Uterus (tissue), 4 donors: ENCODE measurements around the gene RPS13. TPM values are rescaled to one million over a fixed set of nuclear protein-coding genes. Genes with fewer than 3 reads are reported as not detected.
A peak's percentile ranks its signal among the peaks of the same experiment; 100 is the strongest.

Experiments
- DNase-seq, 2 donors: peaks; one replicate each; pipeline ENCODE4 v3.0.0-alpha.2; 2019 to 2020
- H3K27ac ChIP-seq, 2 donors: fragments of 200-600 bp; sonication (generic); 1 replicate in 1 of 2; 2 replicates in 1 of 2; pipeline ENCODE4 v1.5.1; 2016 to 2018
- H3K27me3 ChIP-seq, 2 donors: fragments of 200-600 bp; sonication (generic); one replicate each; pipeline ENCODE4 v1.5.1; 2018 to 2019; ENCODE audit warnings: control low read depth in 1 of 2
- H3K36me3 ChIP-seq, 2 donors: fragments of 200-600 bp; sonication (generic); one replicate each; pipeline ENCODE4 v1.5.1; 2019; ENCODE audit warnings: control low read depth in 1 of 2
- H3K4me1 ChIP-seq, 2 donors: fragments of 200-600 bp; sonication (generic); one replicate each; pipeline ENCODE4 v1.5.1; 2018 to 2019; ENCODE audit warnings: control low read depth in 1 of 2
- H3K4me3 ChIP-seq, 2 donors: fragments of 200-600 bp; sonication (generic); 1 replicate in 1 of 2; 2 replicates in 1 of 2; pipeline ENCODE4 v1.5.1; 2018 to 2019; ENCODE audit warnings: mild to moderate bottlenecking in 1 of 2
- H3K9me3 ChIP-seq, 2 donors: fragments of 200-600 bp; sonication (generic); one replicate each; pipeline ENCODE4 v1.5.1; 2019; ENCODE audit warnings: control low read depth in 1 of 2
- CTCF ChIP-seq, 4 experiments: fragments of 200-600 bp in 2 of 4; fragments of 450-650 bp in 2 of 4; sonication (generic) in 2 of 4; IDR thresholded peaks; one replicate each; pipeline ENCODE4 v1.5.1; 2016 to 2019; ENCODE audit warnings: antibody characterized with exemption in 4 of 4, mild to moderate bottlenecking in 2 of 4, moderate library complexity in 1 of 4
- POLR2A ChIP-seq, 2 donors: fragments of 450-650 bp; IDR thresholded peaks; one replicate each; pipeline ENCODE4 v1.6.1; 2016; ENCODE audit warnings: antibody characterized with exemption in 2 of 2, mild to moderate bottlenecking in 1 of 2, moderate library complexity in 1 of 2
- intact Hi-C: fragments of 100-400 bp; cut with DNase I; formaldehyde crosslinking; loops from one replicate; pipeline ENCODE4 v1.15.1; 2023; ENCODE audit warnings: low total_unique reads
- small RNA-seq: library from RNA; depleted of rRNA; stranded (forward); fragments of <200 nt; gene quantifications from one replicate; pipeline ENCODE3, GENCODE V24; 2016
- total RNA-seq, 4 donors: library from RNA; depleted of rRNA in 3 of 4; stranded (reverse); fragments of >200 nt in 3 of 4; gene quantifications; one replicate each; pipeline versions ENCODE4 v1.1.0 to v1.2.4, GENCODE V29; 2014 to 2023
- donor health status: DM: yes; HTN: yes; CAD: no.

Gene RPS13
- total RNA-seq, 4 donors from 2014 or later: 553 to 4,902 (median 2,244) TPM

- no peak for TF ChIP-seq CTCF (IDR thresholded peaks at IDR 0.05)
- no peak for TF ChIP-seq POLR2A (IDR thresholded peaks at IDR 0.05)
- Histone ChIP-seq H3K4me3 (no peak overlapping the region), H3K36me3 (no peaks in the 10 kb centered on the region), H3K27ac (no peak overlapping the region), H3K9me3 (no peaks in the 10 kb centered on the region), H3K4me1 (no peaks in the 10 kb centered on the region), H3K27me3 (no peaks in the 10 kb centered on the region)
- intact Hi-C loops: no loop called here
- DNase-seq: no peak
These were observed 50.9 kb downstream of the RPS13 start for GRCh38 chr11:17026487-17027082.

- no peaks in the 10 kb centered on the region for H3K4me1 ChIP-seq
- TF ChIP-seq CTCF (IDR thresholded peaks at IDR 0.05) (no peak), POLR2A (IDR thresholded peaks at IDR 0.05) (no peak)
- no peaks in the 10 kb centered on the region for H3K27me3 ChIP-seq
- intact Hi-C loops: no loop called here
- no peak overlapping the region for H3K4me3 ChIP-seq
- DNase-seq: no peak
- H3K36me3 ChIP-seq: no peaks in the 10 kb centered on the region
- no peak overlapping the region for H3K27ac ChIP-seq
- H3K9me3 ChIP-seq: no peaks in the 10 kb centered on the region
These were observed 52.5 kb downstream of the RPS13 start for GRCh38 chr11:17024924-17025323.

Small RNA genes within 50 kb of the gene (small RNA-seq; reads per million reads assigned to genes)
- gene RNU6-593P: not detected
- gene SNORD14A: 12.3 reads per million, percentile 90 among the genes with 10 or more reads in this experiment
- gene SNORD14B: not detected

Other genes starting within 250 kb of the RPS13 start
- gene PLEKHA7, start 63.3 kb downstream of the RPS13 start, total RNA-seq: 10 to 100 TPM; 13.3 to 38.2 (median 26.7) TPM
- gene PIK3C2A, start 130.3 kb upstream of the RPS13 start, total RNA-seq: 100 to 1,000 TPM in 1 of 4 donors, 10 to 100 TPM in 3; 63.5 to 147 (median 90.5) TPM
- 100 to 1,000 TPM in 1 of 4 donors, 10 to 100 TPM in 3; 22.0 to 132 (median 68.3) TPM for gene NUCB2, start 199.1 kb upstream of the RPS13 start, total RNA-seq